Spleen (tissue), 7 donors: ENCODE data around the gene PRIM2.
"Not testable (repeated sequence)": the region's sequence is repeated elsewhere in the genome, so short reads cannot be mapped to it uniquely, and the experiment has no call there.

ENCODE experiments used
- CTCF ChIP-seq, 11 experiments: fragments of 200-600 bp in 7 of 11; fragments of 450-650 bp in 4 of 11; sonication (generic) in 4 of 11; IDR thresholded peaks in 8 of 11; conservative IDR thresholded peaks in 3 of 11; 1 replicate in 7 of 11; 2 replicates in 4 of 11; pipeline versions ENCODE4 v1.4.0 to v1.8.0; 2016 to 2021; ENCODE audit warnings: antibody characterized with exemption in 11 of 11, inconsistent platforms in 4 of 11, mild to moderate bottlenecking in 1 of 11
- POLR2A ChIP-seq, 3 donors: fragments of 450-650 bp; IDR thresholded peaks; one replicate each; pipeline ENCODE4 v1.5.1; 2017; ENCODE audit warnings: antibody characterized with exemption in 3 of 3, mild to moderate bottlenecking in 1 of 3
- donor health status: DM: no; HTN: no; CAD: no; lungs with moderate emphysema.
- donor health status: DM: no; HTN: no; CAD: no.
- donor health status: DM: no; HTN: no; CAD: no.

DNA sequence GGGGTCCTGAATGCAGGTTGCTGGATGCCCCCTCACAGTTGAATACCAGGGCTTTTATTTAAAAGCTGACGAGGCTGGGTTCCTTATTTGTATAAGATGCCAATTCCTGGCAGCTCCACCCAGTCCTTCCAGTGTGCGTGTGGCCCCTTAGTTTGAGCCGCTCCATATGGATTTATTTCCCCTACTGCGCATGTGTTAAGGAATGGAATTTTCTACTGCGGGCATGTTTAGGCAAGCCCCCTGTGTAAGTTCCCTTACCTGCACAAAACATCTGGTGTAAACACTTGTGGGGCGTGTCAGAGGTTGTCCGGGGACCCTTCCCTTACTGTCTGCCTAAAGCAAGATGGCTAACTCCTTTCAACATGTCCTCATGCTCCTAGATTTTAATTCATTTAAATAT is 174.4 kb downstream of the PRIM2 start:
- not testable (repeated sequence) for TF ChIP-seq CTCF (IDR thresholded peaks at IDR 0.05 in 8 of 11, conservative IDR thresholded peaks at IDR 0.05 in 3 of 11); POLR2A (IDR thresholded peaks at IDR 0.05)
